ENCODE data around the gene MCF2L2.
A peak's percentile ranks its signal among the peaks of the same experiment; 100 is the strongest.

Gene MCF2L2

DNA sequence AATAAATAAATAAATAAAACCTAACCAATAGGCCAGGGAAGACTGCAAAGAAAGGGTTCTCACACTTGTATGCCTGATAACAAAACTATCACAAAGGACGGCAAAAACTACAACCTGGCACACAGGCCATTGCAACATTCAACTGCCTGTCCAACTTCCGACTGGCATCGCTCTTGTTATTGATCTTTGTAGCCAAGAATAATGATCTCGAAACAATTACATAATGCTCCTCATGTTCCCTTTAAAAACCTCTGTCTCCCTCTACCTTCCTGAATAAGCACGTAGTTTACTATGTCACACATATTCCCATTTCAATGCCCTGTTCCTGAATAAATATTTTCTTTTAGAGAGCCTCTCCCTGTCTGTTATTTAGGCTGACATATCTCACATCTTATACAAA lies 101.1 kb downstream of the MCF2L2 start:
- DNase-seq (ENCODE audit: low read depth) = no peak

DNA sequence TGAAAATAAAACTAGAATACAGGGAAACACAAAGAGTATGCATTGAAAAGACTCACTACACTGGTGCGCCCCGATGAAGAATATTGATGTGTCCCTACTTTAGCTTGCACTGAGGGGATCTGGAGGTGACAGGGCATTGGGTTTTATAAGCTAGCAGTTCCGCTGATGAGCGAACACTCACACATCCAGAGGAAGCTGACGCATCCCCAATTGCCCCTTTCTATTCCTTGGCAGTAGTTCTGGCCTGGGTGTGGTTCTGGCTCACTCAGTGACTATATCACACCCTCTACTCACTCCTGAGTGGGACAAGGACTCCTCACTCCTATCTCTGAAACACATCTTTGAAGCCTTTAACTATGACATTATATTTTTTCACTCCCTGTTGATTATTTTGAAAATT lies 104.3 kb downstream of the MCF2L2 start:
- no peak for DNase-seq (ENCODE audit: low read depth)

DNA sequence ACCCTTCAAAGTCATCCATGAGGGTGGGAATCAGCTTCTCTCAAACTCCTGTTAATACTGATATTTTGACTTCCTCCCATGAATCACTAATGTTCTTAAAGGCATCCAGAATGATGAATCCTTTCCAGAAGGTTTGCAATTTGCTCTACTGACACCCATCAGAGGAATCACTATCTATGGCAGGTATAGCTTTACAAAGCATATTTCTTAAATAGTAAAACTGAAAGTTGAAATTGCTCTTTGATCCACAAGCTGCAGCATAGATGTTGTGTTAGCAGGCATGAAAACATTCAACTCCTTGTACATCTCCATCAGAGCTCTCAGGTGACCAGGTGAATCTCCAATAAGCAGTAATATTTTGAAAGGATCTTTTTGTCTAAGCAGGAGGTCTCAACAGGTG lies 109.0 kb downstream of the MCF2L2 start:
- DNase-seq (ENCODE audit: low read depth) = no peak

DNA sequence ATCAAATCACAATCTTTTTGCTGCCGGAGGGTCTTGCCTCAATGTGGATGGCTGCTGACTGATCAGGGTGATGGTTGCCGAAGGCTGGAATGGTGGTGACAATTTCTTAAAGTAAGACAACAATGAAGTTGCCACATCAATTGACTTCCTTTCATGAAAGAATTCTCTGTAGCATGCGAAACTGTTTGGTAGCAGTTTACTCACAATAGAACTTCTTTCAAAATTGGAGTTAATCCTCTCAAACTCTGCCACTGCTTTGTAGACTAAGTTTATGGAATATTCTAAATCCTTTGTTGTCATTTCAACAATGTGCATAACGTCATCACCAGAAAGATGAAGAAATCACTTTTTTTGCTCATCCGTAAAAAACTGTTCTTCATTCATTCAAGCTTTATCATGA lies 109.5 kb downstream of the MCF2L2 start:
- DNase-seq (ENCODE audit: low read depth) = peak; percentile 32

DNA sequence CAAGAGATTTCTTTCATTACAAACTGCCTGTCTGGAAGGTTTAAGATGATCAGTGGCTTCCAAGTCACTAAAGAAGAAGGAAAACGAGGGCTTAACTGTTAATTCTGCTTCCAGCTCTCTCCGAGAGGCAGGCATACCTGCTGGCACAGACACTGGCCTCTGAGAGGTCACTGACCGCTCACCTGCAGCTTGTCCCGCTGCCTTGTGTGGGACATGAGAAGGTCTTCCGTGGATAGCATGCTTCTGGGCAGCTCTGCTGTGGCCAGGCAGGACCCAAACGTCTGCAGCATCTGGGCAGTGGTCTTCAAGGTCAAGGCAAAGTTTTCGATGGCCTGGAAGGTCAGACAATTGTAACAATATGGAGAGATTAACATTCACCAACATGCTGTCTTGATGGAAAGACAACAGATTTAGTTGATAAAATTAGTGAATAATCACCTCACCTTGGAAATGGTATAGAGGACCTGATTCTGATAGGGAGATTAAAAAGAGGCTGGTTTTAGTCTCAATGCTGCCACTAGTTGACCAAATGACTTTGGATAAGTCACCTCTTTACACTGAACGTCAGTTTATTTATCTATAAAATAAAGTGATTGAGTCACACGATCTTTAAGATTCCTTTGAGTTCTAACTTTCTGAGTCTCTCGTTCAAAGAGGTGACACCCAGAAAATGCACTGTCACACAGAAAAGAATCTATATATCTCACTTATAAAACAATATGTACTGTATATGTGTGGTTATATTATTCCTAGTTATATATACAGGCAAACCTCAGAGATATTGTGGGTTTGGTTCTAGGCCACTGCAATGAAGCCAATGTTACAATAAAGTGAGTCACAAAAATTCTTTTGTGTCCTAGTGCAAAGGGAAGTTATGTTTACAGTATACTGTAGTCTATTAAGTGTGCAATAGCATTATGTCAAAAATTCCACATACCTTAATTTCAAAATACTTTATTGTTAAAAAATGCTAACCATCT lies 110.2 kb downstream of the MCF2L2 start:
- peak; percentile 44 for DNase-seq (ENCODE audit: low read depth)

DNA sequence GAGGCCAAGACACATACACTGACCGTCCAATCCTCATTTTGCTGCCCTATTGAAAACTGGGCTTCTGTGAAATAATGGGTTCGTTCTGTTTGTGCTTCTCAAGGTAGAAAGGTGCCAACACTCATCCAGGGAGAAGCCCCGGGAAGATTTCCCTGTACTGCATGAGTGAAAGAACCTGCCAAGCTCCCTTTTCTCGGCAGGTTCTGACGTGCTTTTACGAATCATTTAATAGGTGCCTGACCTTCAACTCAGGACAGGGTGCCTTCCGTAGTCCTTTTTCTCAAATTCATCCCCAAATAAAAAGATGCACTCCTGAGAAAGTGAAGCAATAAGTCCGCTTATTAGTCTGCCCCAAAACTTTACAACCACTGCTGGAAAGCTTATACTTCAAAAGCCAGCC lies 111.1 kb downstream of the MCF2L2 start:
- DNase-seq (ENCODE audit: low read depth) = no peak

DNA sequence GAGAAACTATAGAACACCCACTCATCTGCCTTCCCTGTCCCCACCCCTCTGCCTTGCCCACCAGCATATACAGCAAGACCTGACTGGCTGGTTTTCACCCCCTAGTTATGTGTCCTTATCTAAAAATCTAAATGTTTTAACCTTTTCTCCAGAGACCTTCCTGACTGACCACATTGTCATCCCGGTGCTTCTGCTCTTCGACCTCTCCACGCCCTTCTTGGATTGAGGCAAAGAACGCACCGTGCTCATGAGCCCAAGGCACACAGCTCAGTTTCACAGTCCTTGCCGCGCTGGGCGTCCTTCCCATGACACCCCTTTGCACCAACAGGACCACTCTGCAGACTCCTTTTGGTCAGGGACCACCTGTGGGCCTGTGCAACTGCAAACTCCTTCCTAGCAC lies 112.7 kb downstream of the MCF2L2 start:
- no peak for DNase-seq (ENCODE audit: low read depth)

DNA sequence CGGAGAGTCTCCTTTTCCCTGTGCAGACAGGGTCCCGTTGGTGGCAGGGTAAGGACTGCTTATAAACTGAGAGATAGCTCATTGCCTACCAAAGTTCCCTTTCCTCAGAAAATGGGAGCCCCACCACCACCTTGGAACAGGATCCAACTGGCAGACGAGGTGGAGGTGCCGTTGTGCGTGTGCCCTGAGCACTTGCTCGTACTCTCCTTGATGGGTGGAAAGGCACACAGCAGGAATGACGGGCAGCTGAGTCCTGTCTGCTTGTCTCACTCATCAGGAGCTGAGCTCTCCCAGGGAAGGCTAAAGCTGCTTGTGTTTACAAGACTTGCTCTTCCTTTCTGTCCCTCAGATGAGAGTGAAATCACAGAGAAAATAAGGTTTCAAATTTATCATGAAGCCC lies 114.7 kb downstream of the MCF2L2 start:
- DNase-seq (ENCODE audit: low read depth) = no peak

DNA sequence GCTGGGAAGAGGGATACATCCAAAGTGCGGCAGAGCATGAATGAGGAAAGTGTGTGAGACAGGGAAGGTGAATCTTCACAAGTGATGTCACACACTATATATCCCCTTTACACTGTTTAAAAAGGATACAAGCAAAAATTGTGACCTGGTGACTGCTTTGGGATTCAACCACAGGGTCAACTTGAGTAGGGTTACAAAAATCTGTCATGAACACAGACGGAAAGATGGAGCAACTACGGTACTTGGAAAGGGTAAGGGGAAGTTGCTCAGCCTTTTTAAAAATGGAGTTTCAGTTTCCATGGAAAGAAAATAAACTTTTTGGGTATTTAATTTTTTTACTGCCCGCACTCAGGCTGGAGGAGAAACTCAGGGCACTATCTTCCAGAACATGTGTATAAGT lies 115.1 kb downstream of the MCF2L2 start:
- no peak for DNase-seq (ENCODE audit: low read depth)

DNA sequence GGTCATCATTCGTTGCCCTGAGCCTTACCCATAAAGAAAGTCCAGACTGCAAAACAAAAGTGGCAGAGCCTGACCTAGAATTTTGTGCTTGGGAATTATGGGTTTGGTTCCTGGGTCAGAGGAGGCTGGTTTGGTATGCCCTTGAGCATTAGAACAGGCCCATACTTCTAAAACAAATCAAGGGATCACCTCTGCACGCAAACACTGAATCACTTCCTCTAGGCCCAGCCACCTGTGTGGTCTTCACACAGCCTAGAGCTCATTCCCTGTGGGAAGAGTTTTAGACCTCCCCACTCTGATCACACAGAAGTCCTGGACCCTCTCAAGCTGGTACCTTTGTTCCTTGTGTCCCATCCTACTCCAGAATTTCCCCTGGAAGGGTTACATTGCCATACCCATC lies 116.0 kb downstream of the MCF2L2 start:
- DNase-seq (ENCODE audit: low read depth) = no peak

DNA sequence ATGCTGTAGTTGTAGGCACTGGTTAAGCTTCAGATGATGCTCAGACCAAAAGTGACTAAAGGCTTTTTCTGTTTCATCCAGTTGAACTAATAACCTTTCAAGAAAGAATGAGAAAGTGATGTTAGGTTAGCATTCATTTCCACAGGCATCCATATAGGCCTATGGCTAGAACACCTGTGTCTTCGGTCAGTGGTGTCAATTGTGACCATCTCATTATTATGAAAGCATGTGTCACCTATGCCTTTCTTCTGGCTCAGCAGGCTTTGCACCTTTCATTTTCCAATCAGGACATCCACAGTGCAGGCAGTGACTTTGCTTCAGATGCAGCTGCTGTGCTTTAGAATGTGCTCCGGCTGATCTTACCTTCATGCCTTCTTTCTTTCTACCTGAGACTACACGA lies 117.5 kb downstream of the MCF2L2 start:
- no peak for DNase-seq (ENCODE audit: low read depth)

DNA sequence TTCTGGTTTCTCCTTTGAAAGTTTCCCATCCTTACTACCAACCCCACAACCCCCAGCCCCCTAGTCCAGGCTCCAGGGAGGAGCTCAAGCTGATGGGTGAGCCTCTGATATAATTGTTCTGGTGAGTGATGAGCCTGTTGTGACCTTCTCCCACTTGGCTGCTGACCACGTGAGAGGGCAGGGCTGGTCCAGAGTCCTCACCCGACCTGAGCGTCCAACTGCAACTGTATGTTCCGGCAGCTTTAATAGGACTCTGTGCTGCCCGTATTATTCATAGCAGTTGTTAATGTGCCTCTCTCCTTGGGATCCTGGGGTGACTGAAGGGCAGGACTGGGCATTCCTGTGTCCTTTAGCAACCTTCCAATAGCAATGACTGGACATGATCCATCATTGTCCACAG lies 119.1 kb downstream of the MCF2L2 start:
- DNase-seq (ENCODE audit: low read depth) = no peak

DNA sequence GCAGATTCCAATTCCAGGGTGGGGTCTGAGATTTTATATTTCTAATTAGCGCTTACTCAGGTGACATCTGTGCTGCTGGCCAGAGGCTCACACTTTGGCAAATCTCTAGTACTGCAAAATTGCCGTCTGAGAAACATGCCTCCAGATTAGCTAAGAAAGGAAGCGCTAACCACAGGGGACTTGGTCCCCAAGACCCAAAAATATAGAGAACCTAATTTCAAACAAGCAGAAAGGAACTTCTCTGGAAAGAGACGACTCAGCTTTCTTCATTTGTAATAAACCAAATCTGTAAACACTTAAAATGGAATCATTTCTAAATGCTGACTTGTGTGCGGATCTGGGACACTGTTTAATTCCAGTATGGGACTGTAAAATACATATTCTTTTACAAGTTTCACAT lies 119.7 kb downstream of the MCF2L2 start:
- DNase-seq (ENCODE audit: low read depth) = no peak

DNA sequence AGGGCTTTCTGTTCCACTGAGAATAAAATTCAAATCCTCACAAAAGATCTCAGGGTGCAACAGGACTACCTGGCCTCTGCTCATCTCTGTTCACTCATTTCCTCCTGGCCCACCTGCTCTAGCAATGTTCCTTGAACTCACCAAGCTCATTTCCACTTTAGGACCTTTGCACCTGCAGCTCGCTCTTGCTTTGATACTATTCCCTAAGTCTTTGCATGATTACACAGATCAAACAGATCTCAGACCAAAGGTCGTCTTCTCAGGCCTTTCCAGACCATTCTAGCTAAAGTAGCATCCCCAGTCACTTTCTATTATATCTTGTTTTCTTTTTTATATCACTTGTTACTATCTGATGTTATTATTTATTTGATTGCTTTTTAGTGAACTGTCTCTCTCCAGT lies 120.7 kb downstream of the MCF2L2 start:
- no peak for DNase-seq (ENCODE audit: low read depth)

DNA sequence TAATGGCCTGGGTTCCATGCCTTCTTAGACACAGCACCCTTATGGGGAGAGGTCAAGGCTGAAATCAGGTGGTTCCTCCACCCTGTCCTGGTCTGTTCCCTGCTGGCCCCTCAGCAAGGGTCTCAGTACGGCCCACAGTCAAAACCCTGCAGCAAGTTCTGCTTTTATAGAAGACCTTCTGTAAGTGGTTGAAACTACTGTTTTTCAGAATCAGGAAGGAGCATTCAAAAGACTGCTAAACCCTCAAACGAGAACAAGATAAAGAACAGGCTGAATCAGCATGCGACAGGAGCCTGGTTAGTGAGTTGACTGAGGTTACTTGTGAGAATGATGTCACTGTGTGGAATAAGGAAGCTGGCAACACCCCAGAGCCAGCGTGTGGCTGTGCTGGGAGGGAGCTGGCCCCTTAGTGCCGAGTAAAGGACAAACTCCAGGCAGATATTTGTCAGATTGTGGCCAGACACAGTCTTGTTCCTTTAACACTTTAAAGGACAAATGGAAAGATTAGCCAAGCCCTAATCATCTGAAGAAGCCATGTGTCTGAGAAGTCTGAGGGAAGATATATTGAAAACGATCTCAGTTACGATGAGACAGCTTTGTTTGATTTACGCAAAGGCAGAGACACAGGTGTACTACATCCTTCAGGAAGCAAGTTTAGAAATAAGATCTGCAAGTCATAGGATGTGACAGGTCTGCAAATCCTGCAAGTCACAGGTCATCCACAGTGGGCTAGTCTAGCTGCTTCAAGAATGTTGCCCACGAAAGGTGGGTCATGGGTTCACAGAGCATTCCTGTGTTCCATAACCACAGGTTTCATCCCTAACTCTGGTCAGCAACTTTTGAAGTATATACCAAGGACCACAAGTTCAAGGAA lies 121.4 kb downstream of the MCF2L2 start:
- peak; percentile 23 for DNase-seq (ENCODE audit: low read depth)

DNA sequence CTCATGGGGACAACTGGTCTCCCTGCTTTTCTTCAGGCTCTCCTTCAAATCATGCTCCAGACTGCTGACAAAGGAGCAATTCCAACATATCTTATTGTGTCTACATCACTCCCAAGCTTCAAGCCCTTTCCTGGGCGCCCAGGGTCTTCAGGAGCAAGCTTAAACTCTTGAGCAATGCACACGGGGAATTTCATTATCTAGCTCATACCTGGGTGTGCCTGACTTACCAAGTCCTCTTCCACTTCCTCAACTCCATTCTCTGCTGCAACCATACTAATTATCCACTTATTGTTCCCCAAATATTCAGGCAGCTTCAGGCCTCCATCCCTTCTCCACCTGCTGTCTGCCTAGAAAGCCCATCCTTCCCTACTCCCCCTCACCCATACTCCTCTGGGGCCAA lies 124.7 kb downstream of the MCF2L2 start:
- DNase-seq (ENCODE audit: low read depth) = no peak

DNA sequence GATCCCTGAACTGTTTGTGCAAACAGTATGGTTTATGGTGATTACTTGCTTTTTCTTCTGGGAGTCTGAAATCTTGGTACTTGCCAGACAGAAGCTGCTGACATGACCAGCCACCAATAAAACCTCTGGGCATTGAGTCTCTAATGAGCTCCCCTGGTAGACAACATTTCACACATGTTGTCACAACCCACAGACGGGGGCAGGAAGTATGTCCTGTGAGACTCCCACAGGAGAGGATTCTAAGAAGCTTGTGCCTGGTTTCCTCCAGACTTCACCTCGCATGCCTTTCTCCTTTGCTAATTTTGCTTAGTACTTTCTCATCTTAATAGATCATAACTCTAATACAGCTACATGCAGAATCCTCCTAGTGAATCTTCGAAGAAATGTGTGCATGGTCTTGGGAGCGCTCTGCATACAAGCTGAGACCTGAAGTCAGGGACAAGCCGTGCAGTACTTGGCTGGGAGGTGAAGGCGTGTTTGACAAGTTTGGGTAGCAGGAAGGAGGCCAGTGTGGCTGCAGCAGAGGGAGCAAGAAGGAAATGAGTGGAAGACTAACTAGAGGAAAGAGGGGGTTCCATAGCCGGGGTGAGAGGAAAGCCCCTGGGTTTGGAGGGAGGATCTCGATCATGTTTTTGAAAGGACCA lies 126.4 kb downstream of the MCF2L2 start:
- no peak for DNase-seq (ENCODE audit: low read depth)

DNA sequence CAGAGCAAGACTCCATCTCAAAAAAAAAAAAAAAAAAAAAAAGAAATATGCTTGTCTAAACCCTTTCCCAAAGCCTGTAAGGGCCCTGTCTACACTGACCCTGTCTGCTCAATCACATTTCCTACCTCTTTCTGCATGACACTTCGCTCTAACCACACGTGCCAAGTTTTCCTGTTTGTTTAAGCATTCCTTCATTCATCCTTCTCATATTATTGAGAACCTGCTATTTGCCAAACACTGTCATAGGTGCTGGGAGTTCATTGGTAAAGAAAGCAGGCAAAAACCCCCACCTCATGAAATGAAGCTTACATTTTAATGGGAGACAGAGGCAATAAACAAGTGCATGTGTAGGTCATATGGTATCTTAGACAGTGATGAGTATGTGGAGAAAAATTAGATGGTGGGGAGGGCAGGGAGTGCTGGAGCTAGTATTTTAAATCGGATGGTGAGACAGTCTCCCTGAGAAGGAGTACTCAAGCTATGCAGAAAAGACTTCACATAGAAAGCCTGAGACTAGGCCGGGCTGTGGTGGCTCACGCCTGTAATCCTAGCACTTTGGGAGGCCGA lies 127.3 kb downstream of the MCF2L2 start:
- DNase-seq (ENCODE audit: low read depth) = no peak

DNA sequence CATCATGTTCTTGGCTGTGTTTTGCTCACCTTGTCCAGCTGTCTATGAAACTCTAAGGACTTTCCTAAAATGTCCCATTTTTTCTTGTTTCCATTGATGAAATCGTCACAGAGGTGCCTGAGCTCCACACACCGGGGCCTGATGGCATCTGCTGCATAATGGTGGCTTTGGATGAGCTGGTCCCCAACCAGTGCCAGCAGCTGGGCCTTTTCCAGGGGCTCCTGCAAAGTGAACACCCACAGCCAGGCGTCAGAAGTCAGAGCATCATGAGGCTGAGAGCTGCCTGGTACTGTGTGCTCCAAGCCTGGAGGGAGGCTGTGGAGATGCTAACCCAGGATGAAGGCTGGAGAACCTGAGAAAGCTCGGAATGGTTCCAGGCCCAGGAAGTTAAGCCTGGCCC lies 128.4 kb downstream of the MCF2L2 start:
- DNase-seq (ENCODE audit: low read depth) = no peak

DNA sequence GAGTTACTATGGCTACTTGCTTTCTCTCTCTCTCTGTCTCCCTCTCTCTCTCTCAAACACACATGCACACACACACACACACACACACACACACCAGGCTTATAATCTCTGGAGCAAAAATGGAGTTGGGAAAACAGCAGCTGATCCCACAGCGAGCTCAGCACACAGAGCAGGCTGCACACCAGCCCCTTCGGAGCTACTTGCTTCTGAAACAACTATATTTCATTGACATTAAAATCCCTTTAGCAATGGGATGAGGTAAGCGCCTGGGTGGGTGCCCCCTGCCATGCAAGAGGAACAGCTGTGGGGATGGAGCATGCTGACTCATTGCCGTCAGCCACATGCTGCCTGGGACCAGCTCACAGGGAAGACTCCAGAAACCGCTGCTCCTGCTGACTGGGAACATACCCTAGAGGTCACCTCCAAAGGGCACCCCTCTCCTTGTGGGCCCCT lies 129.7 kb downstream of the MCF2L2 start:
- DNase-seq (ENCODE audit: low read depth) = peak; percentile 92

DNA sequence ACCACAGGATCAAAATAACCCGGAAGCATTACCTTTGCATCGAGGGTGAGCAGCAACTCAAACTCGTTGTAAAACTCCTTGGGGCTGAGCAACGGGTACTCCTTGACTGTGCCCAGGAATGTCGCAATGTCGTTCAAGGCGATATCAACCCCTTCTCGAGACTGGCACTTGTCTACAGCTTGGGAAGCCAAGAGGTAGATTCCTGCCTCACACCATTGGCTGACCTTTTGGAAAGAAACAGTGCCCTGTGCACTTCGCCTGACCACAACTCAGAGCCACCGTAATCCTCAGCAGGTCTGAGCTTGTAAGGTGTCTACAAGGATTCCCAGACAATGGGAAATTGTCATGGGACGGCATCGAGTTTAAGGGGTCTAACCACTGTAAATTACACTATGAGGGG lies 131.5 kb downstream of the MCF2L2 start:
- DNase-seq (ENCODE audit: low read depth) = no peak

DNA sequence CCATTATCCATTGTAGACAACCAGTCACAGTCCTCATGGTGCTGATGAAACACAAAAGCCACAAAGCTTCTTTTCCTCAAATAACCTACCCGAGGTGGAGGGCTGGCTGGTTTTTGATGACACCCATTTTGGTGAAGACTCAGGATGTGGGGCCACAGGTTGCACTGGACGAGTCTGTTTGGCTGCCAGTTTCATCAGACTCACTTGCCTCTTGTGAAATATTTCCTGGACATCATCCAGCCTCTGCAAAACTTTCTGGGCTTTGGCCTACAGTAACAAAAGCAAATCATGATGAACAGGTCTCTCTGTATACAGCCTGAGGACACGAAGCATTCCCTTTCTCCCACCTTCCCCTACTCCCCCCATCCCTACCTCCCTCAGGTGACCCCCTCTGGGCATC lies 133.2 kb downstream of the MCF2L2 start:
- DNase-seq (ENCODE audit: low read depth) = peak; percentile 93
